ENCODE measurements around the gene SLC25A42. TPM values are rescaled to one million over a fixed set of nuclear protein-coding genes. Genes with fewer than 3 reads are reported as not detected.

The SLC25A42 gene
- total and polyA plus RNA-seq, 2 of the 13 experiments (the other 11 are each of a cell fraction or from before 2014, with no cell fraction given), result 12.8 to 18.3 TPM

GRCh38 chr19:19075126-19075525 is 11.3 kb downstream of the SLC25A42 start:
- intact Hi-C loops (cut with micrococcal nuclease; ENCODE audit: unreplicated experiment), result no loop called here
- no TSS peak for BruUV-seq (replicated peaks)
- Histone ChIP-seq H3K9ac (ENCODE audit: insufficient read depth, low read depth, low read length) (no peak overlapping the region), H3K27me3 (ENCODE audit: control insufficient read depth in 1 of 2, insufficient read depth in 2 of 2, low read length in 2 of 2) (no peaks in the 10 kb centered on the region), H4K20me1 (ENCODE audit: insufficient read depth, low read length) (no peaks in the 10 kb centered on the region), H3K4me3 (replicated peaks in 1 of 3; ENCODE audit: insufficient read depth in 1 of 3, low read depth in 2 of 3, low read length in 3 of 3) (no peak overlapping the region), H3K27ac (ENCODE audit: extremely low read length, insufficient read depth, low read length) (no peak overlapping the region), H3K9me3 (ENCODE audit: low read length) (no peaks in the 10 kb centered on the region), H3K79me2 (ENCODE audit: insufficient read depth, low read length) (no peaks in the 10 kb centered on the region), H3K4me2 (ENCODE audit: low read depth, low read length) (no peak overlapping the region), H3K4me1 (ENCODE audit: insufficient read depth, low read length) (no peaks in the 10 kb centered on the region), H3K36me3 (replicated peaks in 1 of 2; ENCODE audit: control insufficient read depth in 1 of 2, insufficient read depth in 2 of 2, low read length in 2 of 2) (peaks cover 0 to 5% of the 10 kb centered on the region in 2 experiments; a peak in 3 of 5 replicates), H2AFZ (ENCODE audit: low read length) (no peak overlapping the region)
- no peak for TF ChIP-seq ZIK1 (CRISPR knock-in tag; IDR thresholded peaks at IDR 0.05; ENCODE audit: borderline replicate concordance, low read depth)
- TF ChIP-seq TOPORS (CRISPR knock-in tag; IDR thresholded peaks at IDR 0.05), result no peak
- TF ChIP-seq SP4 (CRISPR knock-in tag; IDR thresholded peaks at IDR 0.05), result no peak
- no peak for TF ChIP-seq ZBTB42 (CRISPR knock-in tag; IDR thresholded peaks at IDR 0.05)
- TF ChIP-seq SP5 (CRISPR knock-in tag; IDR thresholded peaks at IDR 0.05; ENCODE audit: borderline replicate concordance, low read depth), result no peak
- no peak for TF ChIP-seq SNAI1 (CRISPR knock-in tag; IDR thresholded peaks at IDR 0.05; ENCODE audit: borderline replicate concordance)
- TF ChIP-seq THAP7 (CRISPR knock-in tag; IDR thresholded peaks at IDR 0.05), result no peak
- no peak for TF ChIP-seq DPF2 (CRISPR knock-in tag; IDR thresholded peaks at IDR 0.05; ENCODE audit: borderline replicate concordance, low read depth)
- no peak for TF ChIP-seq SNAPC5 (CRISPR knock-in tag; IDR thresholded peaks at IDR 0.05; ENCODE audit: borderline replicate concordance)
- TF ChIP-seq MXD3 (CRISPR knock-in tag; IDR thresholded peaks at IDR 0.05), result no peak
- no peak for TF ChIP-seq ZSCAN20 (CRISPR knock-in tag; IDR thresholded peaks at IDR 0.05; ENCODE audit: borderline replicate concordance)
- TF ChIP-seq ZNF619 (CRISPR knock-in tag; IDR thresholded peaks at IDR 0.05), result no peak
- no peak for TF ChIP-seq IRF9 (CRISPR knock-in tag; IDR thresholded peaks at IDR 0.05; ENCODE audit: borderline replicate concordance)
- no peak for TF ChIP-seq ZBTB1 (CRISPR knock-in tag; IDR thresholded peaks at IDR 0.05; ENCODE audit: borderline replicate concordance)
- ATAC-seq (no peak), FAIRE-seq (no peak), DNase-seq (ENCODE audit: low spot score) (no peak)
- 96% methylated on average over 8 of the region's 8 CpGs for WGBS (ENCODE audit: low lambda C conversion rate)
- in situ Hi-C loops (cut with HindIII; ENCODE audit: extremely low pct_ligation_motif_present, low pct_unique_long_range_greater_than_20kb), result no loop called here
- ChIA-PET POLR2A (no interaction called here), CTCF (ENCODE audit: low intra/inter-chr PET ratio, low total read pairs) (no interaction called here)

Data from HepG2 (cell line).